OCI-M1 (cell line): ENCODE results near the gene TMEM143.
"Not testable (repeated sequence)": the region's sequence is repeated elsewhere in the genome, so short reads cannot be mapped to it uniquely, and the experiment has no call there.

Experiments used
- DNase-seq: peaks from one replicate; lab custom pipeline; 2025; lab: John Stamatoyannopoulos, UW

TMEM143 gene

GRCh38 chr19:48391100-48392005, 27.6 kb upstream of the TMEM143 start, which contains the start of gene KDELR1:
Gene KDELR1, minus strand, starts transcription at chr19:48391551. Its CDS starts 193 bp downstream, at chr19:48391358.
- DNase-seq = peak; percentile 85

DNA sequence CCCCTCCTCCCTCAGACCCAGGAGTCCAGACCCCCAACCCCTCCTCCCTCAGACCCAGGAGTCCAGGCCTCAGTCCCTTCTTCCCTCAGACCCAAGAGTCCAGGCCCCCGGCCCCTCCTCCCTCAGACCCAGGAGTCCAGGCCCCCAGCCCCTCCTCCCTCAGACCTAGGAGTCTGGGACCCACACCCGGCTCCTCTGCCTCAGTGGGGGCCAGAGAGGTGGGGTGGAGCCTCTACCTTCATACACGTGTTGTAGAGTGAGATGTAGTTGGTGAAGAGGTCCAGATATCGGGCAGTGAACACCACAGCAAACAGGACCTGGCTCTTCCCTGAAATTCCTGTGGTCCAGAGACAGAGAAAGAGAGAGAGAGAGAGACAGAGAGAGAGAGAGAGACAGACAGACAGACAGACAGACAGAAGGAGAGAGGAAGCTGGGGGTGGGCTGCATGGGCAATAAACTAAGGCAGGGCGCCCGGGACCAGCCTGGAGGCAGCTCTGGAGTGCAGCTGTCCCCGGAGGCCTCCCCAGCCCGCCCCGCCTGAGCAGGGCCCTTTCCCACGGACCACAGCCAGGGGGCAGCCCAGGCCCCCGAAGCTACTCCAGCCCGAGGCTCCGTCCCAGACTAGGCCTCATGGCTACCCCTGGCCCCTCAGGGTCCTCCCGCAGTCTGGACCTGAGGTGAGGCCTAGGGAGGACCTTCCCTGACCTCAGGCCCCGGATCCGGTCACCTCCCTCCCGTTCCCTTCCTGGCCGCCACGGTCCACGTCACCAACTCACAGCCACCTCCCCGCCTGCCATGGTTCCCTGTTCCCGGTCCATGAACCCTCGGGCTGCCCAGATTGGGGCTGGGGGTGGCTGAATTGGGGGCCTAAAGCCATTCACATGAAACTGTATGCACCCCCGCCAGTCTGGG, 26.7 kb upstream of the TMEM143 start:
- DNase-seq = peak; percentile 81

DNA sequence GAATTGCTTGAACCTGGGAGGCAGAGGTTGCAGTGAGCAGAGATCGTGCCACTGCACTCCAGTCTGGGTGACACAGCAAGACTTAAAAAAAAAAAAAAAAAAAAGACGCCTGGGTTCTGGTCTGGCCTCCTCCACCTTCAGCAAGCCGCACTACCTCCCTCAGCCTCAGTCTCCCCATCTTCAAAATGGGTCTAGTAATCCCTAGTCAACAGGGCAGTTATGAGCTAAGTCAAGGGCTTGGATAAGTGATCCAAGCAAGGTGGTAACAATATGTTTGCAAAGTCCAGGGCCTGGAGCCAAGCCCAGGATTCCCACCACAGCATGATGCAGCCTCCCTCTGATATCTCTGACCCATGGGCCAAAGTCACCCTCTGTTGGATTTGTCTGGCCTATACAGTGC, 23.2 kb upstream of the TMEM143 start:
- no peak for DNase-seq

GRCh38 chr19:48385461-48386087, 21.8 kb upstream of the TMEM143 start:
- no peak for DNase-seq

GRCh38 chr19:48382286-48382685, 18.5 kb upstream of the TMEM143 start:
- no peak for DNase-seq

DNA sequence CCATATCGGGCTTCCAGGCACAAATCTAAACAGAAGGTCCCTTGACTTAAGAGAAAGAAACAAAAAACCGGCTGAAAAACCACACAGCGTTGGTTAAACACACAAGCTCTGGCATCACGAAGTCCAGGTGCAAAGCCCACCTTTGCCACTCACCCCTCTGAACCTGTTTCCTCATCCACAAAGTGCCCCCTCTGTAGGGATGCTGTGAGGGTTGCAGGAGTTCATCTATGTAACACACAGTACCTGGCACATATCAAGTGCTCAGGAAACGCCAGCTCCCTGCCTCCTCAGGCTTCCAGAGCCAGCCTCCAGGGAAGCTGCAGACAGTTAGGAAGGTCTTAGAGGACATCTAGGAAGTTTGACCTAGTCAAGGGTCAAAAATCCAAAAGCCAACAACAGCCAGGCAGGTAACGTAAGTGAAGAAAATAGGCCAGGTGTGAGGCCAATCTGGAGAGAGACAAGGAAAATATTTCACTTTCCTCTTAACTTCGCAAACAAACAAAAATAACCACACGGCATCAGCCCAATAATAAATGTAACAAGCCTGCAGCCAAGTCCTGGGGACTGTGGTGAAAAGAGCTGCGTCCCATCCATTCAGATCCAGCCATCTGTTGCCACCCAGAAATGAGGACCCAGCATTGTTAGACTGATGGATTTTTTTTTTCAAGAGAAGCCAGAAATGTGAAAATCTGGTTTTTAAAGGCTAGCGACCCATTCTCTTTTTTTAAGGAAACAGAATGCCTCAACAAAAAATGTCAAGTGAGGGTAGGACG, 17.6 kb upstream of the TMEM143 start:
- no peak for DNase-seq

DNA sequence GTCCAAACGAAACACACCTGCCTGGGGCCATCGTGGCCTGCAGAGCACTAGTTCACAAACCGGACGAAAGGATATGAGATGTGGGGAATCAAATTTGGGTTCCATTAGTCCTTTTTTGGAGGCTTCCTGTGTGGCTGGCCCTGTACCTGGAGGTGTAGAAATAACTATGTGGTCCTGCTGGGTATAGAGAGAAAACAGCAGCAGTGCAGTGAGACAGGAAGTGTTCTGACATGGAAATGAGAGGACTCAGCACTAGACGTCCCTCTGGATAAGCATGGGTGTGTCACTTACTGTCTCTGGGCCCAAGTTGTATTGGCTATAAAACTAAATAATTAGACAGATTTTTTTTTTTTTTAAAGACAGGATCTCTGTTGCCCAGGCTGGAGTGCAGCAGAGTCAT, 15.3 kb upstream of the TMEM143 start:
- no peak for DNase-seq

DNA sequence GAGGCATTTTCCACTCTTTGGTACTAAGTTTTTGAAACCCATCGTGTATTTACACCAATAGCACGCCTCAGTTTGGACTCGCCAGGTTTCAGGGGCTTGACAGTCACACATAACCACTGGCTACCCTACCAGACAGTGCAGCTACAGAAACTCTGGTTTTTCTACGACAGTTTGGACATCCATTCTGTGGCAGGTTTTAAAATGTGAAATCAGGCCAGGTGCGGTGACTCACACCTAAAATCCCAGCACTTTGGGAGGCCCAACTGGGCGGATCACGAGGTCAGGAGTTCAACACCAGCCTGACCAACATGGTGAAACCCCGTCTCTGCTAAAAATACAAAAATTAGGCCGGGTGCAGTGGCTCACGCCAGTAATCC, 14.4 kb upstream of the TMEM143 start:
- DNase-seq = no peak

DNA sequence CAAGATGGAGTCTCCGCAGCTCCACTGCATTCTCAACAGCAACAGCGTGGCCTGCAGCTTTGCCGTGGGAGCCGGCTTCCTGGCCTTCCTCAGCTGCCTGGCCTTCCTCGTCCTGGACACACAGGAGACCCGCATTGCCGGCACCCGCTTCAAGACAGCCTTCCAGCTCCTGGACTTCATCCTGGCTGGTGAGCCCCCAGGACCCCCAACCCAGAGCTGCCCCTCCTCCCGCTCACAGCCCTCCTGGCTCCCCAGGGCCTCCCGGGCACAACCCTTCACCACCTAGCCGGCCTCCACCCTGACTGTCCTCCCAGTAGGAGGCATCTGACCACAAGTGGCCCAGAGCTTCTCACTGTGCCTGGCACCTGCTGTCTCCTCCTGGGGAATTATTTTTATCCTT, 9.8 kb upstream of the TMEM143 start:
- DNase-seq = no peak

DNA sequence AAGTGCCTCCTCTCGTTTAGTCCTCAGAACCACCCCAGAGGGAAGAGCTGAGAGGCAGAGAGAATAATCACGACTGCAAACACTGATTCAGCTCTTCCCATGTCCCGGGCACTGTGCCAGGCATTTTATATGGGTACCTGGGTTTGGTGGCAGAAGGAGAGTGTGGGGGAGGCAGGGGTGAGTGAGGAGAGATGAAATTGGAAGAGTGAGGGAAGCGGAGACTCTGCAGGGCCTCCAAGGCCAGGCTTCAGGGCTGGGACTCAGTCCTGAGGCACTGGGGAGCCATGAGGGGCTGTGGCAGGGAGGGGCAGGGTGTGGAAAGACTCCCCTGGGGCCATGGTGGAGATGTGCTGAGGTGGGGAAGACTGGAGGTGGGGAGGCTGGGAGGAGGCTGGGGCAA, 9.2 kb upstream of the TMEM143 start:
- DNase-seq = no peak

- DNase-seq = not testable (repeated sequence)
These were observed 8.0 kb upstream of the TMEM143 start for GRCh38 chr19:48371771-48372170.

GRCh38 chr19:48371367-48371766, 7.6 kb upstream of the TMEM143 start:
- no peak for DNase-seq

DNA sequence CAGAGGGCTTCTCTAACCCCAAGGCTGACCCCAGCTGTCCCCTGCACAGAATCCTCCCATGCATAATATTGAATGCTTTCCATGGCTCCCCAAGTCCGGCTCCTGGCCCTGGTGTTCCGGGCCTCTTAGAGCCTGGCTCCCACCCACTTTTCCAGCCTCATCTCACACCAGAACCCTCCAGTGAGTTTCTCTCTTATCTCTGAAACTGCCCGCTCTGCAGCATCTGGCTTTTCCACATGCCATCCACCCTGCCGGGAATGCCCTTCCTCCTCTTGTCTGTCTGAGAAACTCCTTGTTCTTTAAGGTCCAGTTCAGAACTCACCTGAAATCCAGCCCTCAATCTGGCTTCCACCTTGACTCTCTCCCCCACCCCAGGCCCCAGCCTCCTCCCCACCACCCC, 7.2 kb upstream of the TMEM143 start:
- no peak for DNase-seq

DNA sequence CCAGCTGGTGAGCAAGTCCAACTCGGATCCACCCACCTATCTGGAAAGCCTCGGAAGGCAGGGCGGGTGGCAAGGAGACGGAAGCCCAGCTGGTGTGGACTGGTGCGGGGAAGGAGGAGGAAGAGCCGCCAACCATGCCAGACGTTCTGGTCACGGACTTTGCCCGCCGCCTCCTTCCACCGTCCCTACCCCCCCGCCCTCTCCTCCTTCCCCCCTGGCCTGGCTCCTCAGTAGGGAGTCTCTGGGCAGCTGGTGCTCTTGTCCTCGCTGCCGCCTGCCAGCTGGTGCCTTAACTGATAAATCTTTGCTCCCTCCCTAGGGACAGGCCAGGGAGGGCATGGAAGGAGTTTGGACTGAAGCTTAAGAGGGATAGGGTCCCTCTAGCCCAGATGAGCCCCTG, 5.2 kb upstream of the TMEM143 start:
- DNase-seq = no peak

DNA sequence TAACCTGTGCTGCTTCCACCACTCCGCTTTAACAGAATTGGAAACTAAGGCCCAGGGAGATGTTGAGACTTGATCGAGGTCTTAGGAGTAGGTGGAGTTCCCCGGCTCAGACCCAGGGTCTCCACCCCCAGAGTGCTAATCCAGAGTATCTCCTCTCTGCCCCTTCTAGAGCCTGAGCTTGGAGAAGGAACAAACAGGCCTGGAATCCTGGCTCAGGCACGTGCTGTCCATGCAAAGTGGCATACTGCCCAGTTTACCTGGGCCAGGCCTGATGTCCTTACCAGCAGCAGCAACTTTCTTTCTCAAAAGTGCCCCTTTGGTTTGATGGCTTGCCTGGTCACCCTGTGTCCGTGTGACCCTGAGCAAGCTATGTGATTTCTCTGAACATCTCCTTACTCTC, 4.1 kb upstream of the TMEM143 start:
- no peak for DNase-seq

- no peak for DNase-seq
These were observed 1.9 kb upstream of the TMEM143 start for GRCh38 chr19:48365602-48366001.

- no peak for DNase-seq
These were observed 1.0 kb upstream of the TMEM143 start for GRCh38 chr19:48364598-48365348.

GRCh38 chr19:48363500-48363809, 285 bp downstream of the TMEM143 start:
- DNase-seq = no peak

DNA sequence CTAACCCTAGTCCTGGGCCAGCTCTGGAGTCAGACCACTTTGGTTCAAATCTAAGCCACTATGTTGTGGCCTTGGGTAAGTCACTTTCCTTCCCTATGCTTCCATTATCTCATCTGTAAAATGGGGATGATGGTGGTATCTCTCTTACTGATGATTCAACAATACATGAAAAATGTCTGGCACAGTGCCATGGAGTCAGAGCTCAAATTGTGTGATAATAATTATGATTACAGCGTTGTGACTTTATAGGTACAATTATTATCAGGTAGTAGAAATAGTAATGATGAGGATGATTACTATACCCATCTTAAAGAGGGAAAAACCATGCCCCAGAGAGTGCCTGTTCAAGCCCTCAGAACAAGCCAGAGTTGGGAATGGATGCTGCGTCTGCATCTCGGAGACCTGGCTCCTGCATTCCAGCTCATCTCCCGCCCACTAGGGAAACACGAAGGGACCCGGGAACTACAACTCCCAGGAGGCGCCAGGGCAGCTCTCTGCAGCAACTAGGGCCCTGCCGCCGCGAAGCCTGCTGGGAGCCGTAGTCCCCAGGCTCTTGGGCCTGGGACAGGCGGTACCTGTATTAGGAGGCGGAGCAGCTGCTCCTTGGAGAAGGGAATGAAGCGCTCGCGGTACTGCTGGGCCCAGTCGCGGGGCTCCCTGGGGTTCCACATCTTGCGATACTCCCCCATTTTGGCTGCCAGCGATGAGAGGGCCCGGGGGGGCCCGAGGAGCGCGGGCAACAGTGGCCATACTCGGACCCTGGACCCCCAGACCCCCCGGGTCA, 832 bp downstream of the TMEM143 start:
- peak; percentile 97 for DNase-seq

- no peak for DNase-seq
These were observed 1.8 kb downstream of the TMEM143 start for GRCh38 chr19:48361912-48362311.
